HG03045 (cell line): ENCODE measurements around the gene ULBP1.
"Not testable (repeated sequence)": the region's sequence is repeated elsewhere in the genome, so short reads cannot be mapped to it uniquely, and the experiment has no call there.

Experiments used
- ATAC-seq: cut with Tn5 transposase; IDR thresholded peaks from one replicate; pipeline ENCODE4 v1.9.1; 2021; ENCODE audit warnings: mild to moderate bottlenecking, moderate library complexity; ENCODE audit not compliant: unreplicated experiment

Gene ULBP1

GRCh38 chr6:149951096-149951495 is 12.6 kb upstream of the ULBP1 start:
- ATAC-seq = no peak

DNA sequence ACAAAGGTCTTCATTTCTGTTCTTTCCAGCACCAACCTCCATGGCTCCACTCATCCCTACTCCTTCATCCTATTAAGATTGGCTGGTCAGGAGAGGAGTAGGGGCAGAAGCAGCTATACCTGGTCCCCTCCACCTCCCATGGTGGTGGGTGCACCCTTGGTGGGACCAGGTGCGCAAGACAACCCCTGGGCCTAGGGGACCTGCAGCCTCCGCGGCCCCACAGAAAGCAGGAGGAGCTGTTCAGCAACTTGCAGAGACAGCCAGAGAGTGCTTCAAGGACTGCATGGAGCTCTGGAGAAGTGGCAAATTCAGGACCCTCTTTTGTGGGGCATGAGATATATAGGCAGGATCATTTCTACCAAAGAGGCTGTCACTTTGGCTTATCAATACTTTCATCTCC is 12.1 kb upstream of the ULBP1 start:
- no peak for ATAC-seq

GRCh38 chr6:149953390-149953789 is 10.4 kb upstream of the ULBP1 start:
- ATAC-seq = not testable (repeated sequence)

- ATAC-seq = not testable (repeated sequence)
These were observed 9.8 kb upstream of the ULBP1 start for GRCh38 chr6:149953934-149954327.

- ATAC-seq = not testable (repeated sequence)
These were observed 9.3 kb upstream of the ULBP1 start for GRCh38 chr6:149954328-149954983.

GRCh38 chr6:149954984-149955653 is 8.6 kb upstream of the ULBP1 start:
- ATAC-seq = not testable (repeated sequence)

- not testable (repeated sequence) for ATAC-seq
These were observed 8.0 kb upstream of the ULBP1 start for GRCh38 chr6:149955654-149956317.

GRCh38 chr6:149958124-149958523 is 5.6 kb upstream of the ULBP1 start:
- not testable (repeated sequence) for ATAC-seq

- ATAC-seq = not testable (repeated sequence)
These were observed 3.9 kb upstream of the ULBP1 start for GRCh38 chr6:149959806-149960205.

DNA sequence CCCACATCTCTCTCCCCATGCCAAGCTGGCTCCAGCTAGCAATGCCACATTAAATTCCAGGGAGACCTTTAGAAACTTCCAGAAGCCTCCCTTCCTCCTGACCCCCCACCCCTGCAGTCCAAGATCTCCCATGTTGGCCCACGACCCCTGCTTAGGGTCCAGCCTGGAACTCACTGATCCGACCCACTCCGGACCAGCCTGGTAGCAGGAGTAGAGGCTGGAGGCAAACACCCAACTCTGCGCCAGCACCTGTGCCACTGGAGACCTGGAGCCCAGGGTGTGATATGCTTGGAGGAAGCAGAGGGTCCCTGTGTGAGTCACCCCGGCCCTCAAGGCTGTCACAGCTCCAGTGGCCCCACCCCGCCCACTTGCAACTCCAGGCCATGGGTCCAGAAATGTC is 3.3 kb upstream of the ULBP1 start:
- no peak for ATAC-seq

DNA sequence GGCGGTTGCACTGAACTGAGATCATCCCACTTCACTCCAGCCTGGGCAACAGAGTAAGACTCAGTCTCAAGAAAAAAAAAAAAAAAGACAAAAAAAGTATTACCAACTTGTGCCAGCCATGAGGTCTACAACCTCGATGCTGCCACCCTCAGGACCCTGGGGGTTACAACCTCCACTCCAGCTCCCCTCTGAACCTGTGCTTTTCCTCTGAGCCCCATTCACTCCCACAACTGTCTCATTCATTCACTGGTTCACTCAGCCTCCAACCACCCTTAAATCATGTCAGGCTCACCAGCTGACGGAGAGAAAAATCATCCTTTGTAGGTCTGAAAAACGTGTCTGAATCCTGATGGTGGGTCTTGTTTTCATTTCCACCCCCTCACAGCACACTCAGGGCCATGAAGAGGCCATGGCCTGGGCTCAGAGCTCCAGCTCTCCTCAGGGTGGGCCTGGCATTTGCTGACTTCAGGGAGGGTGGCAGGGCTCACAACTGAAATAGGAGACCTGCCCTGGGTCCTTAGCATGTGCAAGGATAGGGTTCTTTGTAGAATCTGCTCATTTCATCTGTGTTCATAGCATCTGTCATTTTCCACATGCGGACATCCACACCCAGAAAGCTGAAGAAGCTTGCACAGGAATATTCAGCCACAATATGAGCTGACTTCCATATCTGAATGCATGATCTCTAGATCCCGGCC is 1.9 kb upstream of the ULBP1 start:
- no peak for ATAC-seq

GRCh38 chr6:149962461-149963211 is 1.1 kb upstream of the ULBP1 start:
- no peak for ATAC-seq

DNA sequence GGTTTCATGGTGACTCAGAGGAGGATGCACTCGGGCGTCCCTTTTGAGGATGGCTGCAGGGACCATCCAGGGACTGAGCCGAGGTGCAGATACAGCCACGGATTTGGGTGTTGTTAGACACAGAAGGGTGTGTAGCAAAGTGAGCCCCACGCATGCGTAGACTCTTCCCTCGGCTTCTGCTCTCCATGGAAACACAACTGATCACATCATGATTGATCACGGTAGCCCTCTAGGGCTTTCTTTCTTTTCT is 606 bp upstream of the ULBP1 start:
- no peak for ATAC-seq

GRCh38 chr6:149964308-149965193 is 808 bp downstream of the ULBP1 start:
- ATAC-seq = no peak

- no peak for ATAC-seq
These were observed 1.7 kb downstream of the ULBP1 start for GRCh38 chr6:149965194-149966020.

GRCh38 chr6:149966319-149966718 is 2.6 kb downstream of the ULBP1 start:
- not testable (repeated sequence) for ATAC-seq

DNA sequence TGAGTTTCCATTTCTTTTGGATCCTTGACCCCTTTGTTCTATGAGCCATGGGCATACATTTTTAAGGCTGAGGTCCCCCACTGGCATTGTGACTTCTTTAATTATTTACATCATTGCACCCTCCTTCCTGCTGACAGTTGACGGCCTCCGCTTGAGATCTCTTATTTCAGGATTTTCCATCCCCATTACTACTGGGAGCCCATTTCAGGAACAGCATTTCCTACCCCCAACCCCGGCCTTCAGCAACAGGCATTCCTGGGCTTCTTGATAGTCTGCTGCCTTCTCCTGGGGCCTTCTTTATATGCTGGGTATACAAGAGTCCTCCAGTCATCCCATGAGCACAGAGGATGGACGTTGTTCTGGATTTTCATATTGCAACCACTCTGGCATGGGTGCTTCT is 3.8 kb downstream of the ULBP1 start:
- ATAC-seq = no peak

GRCh38 chr6:149967999-149968398 is 4.3 kb downstream of the ULBP1 start:
- not testable (repeated sequence) for ATAC-seq

DNA sequence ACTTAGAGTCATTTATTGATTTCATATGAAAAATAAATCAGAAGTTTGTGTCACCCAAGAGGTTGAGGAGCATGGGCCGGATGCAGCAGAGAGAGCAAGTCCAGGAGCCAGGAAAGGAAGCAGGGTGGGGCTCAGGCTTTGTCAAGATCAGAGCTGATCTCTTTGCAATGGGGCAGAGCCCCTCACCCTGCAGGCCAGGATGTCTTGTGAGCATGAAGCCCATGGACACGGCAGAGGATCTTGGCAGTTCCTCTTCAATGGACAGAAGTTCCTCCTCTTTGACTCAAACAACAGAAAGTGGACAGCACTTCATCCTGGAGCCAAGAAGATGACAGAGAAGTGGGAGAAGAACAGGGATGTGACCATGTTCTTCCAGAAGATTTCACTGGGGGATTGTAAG is 5.2 kb downstream of the ULBP1 start:
- not testable (repeated sequence) for ATAC-seq
